Neuronal stem cell (in vitro differentiated cells): Measurements from ENCODE around the gene TNIP1.

Source experiments
- DNase-seq: peaks from one replicate; pipeline ENCODE4 v3.0.0-alpha.2; 2013; ENCODE audit warnings: low spot score
- H2AFZ ChIP-seq: one replicate; pipeline ENCODE4 v1.6.1; 2013; ENCODE audit warnings: mild to moderate bottlenecking, low read length, inconsistent platforms
- H2AK5ac ChIP-seq: 2 replicates; pipeline ENCODE4 v1.6.1; 2013; ENCODE audit warnings: low read depth, mild to moderate bottlenecking, inconsistent platforms, low read length, moderate library complexity, mixed read lengths
- H2BK120ac ChIP-seq: 2 replicates; pipeline ENCODE4 v1.6.1; 2013; ENCODE audit warnings: low read depth, mild to moderate bottlenecking, inconsistent platforms, low read length, moderate library complexity, mixed read lengths
- H2BK12ac ChIP-seq: one replicate; pipeline ENCODE4 v1.6.1; 2013; ENCODE audit warnings: low read length, inconsistent platforms
- H2BK15ac ChIP-seq: 2 replicates; pipeline ENCODE4 v1.6.1; 2013; ENCODE audit warnings: mild to moderate bottlenecking, low read length, inconsistent platforms, mixed read lengths
- H2BK5ac ChIP-seq: one replicate; pipeline ENCODE4 v1.6.1; 2013; ENCODE audit warnings: inconsistent platforms, mild to moderate bottlenecking, low read length, moderate library complexity
- H3K14ac ChIP-seq: one replicate; pipeline ENCODE4 v1.6.1; 2013; ENCODE audit warnings: low read length, inconsistent platforms
- H3K18ac ChIP-seq: 2 replicates; pipeline ENCODE4 v1.6.1; 2013; ENCODE audit warnings: low read length, inconsistent platforms
- H3K23ac ChIP-seq: 2 replicates; pipeline ENCODE4 v1.6.1; 2013; ENCODE audit warnings: low read depth, mild to moderate bottlenecking, mixed read lengths, low read length, inconsistent platforms; ENCODE audit not compliant: poor library complexity
- H3K27ac ChIP-seq: replicated peaks from 3 replicates; pipeline ENCODE4 v1.5.1; 2013; ENCODE audit warnings: low read length, inconsistent platforms
- H3K27me3 ChIP-seq, 3 experiments: 2 replicates each; pipeline ENCODE4 v1.6.1; 2013; ENCODE audit warnings: low read length in 3 of 3, mild to moderate bottlenecking in 2 of 3, inconsistent platforms in 1 of 3, low read depth in 1 of 3, mixed read lengths in 1 of 3, moderate library complexity in 1 of 3; ENCODE audit not compliant: control insufficient read depth in 3 of 3, insufficient read depth in 3 of 3
- H3K36me3 ChIP-seq, 2 donors: replicated peaks in 1 of 2; 2 replicates each; pipeline ENCODE4 v1.6.1; 2013; ENCODE audit warnings: low read length in 2 of 2; ENCODE audit not compliant: control insufficient read depth in 2 of 2, insufficient read depth in 2 of 2
- H3K4ac ChIP-seq: 2 replicates; pipeline ENCODE4 v1.6.1; 2013; ENCODE audit warnings: inconsistent platforms, mild to moderate bottlenecking, low read length, moderate library complexity
- H3K4me1 ChIP-seq, 2 donors: 1 replicate in 1 of 2; 2 replicates in 1 of 2; pipeline ENCODE4 v1.6.1; 2013; ENCODE audit warnings: low read length in 2 of 2, low read depth in 1 of 2; ENCODE audit not compliant: control insufficient read depth in 2 of 2, insufficient read depth in 1 of 2
- H3K4me2 ChIP-seq: one replicate; pipeline ENCODE4 v1.6.1; 2013; ENCODE audit warnings: mild to moderate bottlenecking, low read length, inconsistent platforms; ENCODE audit not compliant: insufficient read depth, poor library complexity, severe bottlenecking
- H3K4me3 ChIP-seq, 2 donors: 2 replicates each; pipeline ENCODE4 v1.5.1; 2013; ENCODE audit warnings: low read length in 2 of 2, mild to moderate bottlenecking in 2 of 2, inconsistent platforms in 1 of 2, moderate library complexity in 1 of 2
- H3K79me1 ChIP-seq: one replicate; pipeline ENCODE4 v1.6.1; 2013; ENCODE audit warnings: low read depth, mild to moderate bottlenecking, inconsistent platforms, low read length, moderate library complexity
- H3K9ac ChIP-seq: one replicate; pipeline ENCODE4 v1.6.1; 2013; ENCODE audit warnings: mild to moderate bottlenecking, low read depth, low read length, inconsistent platforms; ENCODE audit not compliant: poor library complexity
- H3K9me3 ChIP-seq, 2 donors: replicated peaks in 1 of 2; 2 replicates each; pipeline versions ENCODE3 to v1.6.1; 2013; ENCODE audit warnings: low read length in 2 of 2, mild to moderate bottlenecking in 2 of 2, inconsistent platforms in 1 of 2, low read depth in 1 of 2, mixed read lengths in 1 of 2, moderate library complexity in 1 of 2; ENCODE audit not compliant: control insufficient read depth in 2 of 2, insufficient read depth in 1 of 2
- H4K8ac ChIP-seq: one replicate; pipeline ENCODE4 v1.6.1; 2013; ENCODE audit warnings: low read depth, mild to moderate bottlenecking, inconsistent platforms, low read length, moderate library complexity
- H4K91ac ChIP-seq: one replicate; pipeline ENCODE4 v1.6.1; 2013; ENCODE audit warnings: low read length, low read depth, mild to moderate bottlenecking, inconsistent platforms; ENCODE audit not compliant: poor library complexity
- WGBS, 2 donors: extraction: QIAGEN DNeasy Blood & Tissue Kit; methylation state at CpG; one replicate each; pipeline ENCODE4 v1.1.7; 2013; ENCODE audit warnings: missing lambda C conversion rate in 2 of 2, mixed read lengths in 1 of 2; ENCODE audit not compliant: insufficient read length in 2 of 2, insufficient replicate concordance in 1 of 2; ENCODE audit errors: extremely low coverage in 2 of 2; 5-methylcytosine and 5-hydroxymethylcytosine counted together

The TNIP1 gene

DNA sequence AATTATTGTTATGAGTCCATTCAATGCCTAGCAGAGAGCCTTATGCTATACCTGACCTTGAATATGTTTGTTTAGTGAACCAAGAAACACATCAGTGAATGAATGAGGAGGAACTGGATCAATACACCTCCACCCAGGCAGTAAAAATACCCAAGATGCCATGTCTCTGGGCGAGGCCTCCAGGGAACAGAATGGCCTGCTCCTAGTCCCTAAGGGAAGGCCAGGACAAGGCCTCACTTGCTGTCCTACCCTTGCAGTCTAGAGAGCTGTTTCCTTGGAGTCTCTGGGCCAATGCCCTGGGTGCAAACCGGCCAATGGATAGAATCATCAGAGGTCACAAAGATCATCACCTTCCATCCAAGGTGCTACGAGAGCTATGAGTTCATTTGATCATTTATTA lies 26.1 kb downstream of the TNIP1 start:
- no CpG with 5 or more reads among the region's 3 CpGs for WGBS, 2 donors

DNA sequence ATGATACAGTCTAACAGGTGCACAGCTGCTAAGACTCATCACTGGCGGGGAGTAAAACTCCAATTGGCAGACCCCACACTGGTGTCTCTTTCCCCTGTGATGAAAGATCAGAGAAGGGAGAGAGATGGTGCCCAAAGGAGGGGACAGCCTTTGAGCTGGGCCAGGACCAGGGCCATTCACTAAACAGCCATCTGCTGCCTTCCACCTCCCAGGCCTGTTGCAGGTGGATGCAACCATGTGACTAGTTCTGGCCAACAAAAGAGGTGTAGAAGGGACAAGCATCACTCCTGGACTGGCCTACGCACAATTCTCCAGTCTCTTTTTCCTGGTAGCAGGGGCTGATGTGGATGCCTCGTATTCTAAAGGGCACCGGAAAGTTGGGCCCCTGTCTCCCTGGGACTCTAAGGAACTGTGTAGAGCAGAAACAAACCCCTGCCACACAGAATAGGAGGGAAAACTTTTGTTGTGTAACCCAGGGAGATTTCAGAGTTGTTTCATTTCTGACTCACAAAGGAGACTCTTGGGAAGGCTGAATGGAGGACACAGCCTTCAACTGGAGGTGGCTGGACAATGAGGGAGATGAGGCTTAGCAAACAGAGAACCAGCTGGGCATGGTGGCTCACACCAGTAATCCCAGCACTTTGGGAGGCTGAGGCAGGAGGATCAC lies 26.9 kb downstream of the TNIP1 start:
- WGBS, 2 donors: no CpG with 5 or more reads among the region's 4 CpGs

More for the DNA sequence above, 26.1 kb downstream of the TNIP1 start:
- Histone ChIP-seq H3K9me3 (peaks cover 0 to 2% of the 10 kb centered on the region in 2 donors), H2AK5ac (no peak overlapping the region), H3K4me1 (no peaks in the 10 kb centered on the region), H2BK5ac (no peak overlapping the region), H3K36me3 (peaks cover 2 to 13% of the 10 kb centered on the region in 2 donors), H3K4me2 (no peak overlapping the region), H2BK120ac (no peak overlapping the region), H2BK12ac (no peak overlapping the region), H4K8ac (no peak overlapping the region), H4K91ac (no peak overlapping the region), H3K23ac (no peak overlapping the region), H3K4me3 (no peak overlapping the region), H3K27ac (no peak overlapping the region), H3K18ac (no peak overlapping the region), H2BK15ac (no peak overlapping the region), H3K4ac (no peak overlapping the region), H2AFZ (no peak overlapping the region), H3K27me3 (no peaks in the 10 kb centered on the region), H3K79me1 (peaks cover 2% of the 10 kb centered on the region), H3K9ac (no peak overlapping the region), H3K14ac (no peak overlapping the region)
- DNase-seq: no peak

DNA sequence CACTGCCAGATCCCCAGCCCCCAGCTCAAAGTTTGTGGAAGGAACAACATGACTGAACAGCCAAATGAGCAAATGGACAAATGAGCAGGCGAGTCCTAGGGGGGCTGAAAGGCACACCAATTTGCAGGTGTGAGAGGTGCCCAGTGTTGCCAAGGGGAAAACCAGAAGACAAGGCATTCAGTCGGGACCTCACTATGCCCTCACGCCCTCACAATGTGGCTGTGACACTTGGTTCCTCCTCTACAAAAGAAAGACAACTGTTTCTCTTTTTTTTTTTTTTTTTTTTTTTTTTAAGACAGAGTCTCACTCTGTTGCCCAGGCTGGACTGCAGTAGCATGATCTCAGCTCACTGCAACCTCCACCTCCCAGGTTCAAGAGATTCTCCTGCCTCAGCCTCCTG lies 28.0 kb downstream of the TNIP1 start:
- Histone ChIP-seq H3K4me2 (no peak overlapping the region), H4K8ac (no peak overlapping the region), H3K79me1 (peaks cover 2% of the 10 kb centered on the region), H2AK5ac (no peak overlapping the region), H2BK120ac (no peak overlapping the region), H3K14ac (no peak overlapping the region), H3K4me3 (no peak overlapping the region), H2BK12ac (no peak overlapping the region), H2AFZ (no peak overlapping the region), H3K9me3 (peaks cover 0 to 2% of the 10 kb centered on the region in 2 donors), H3K4me1 (no peaks in the 10 kb centered on the region), H3K4ac (no peak overlapping the region), H4K91ac (no peak overlapping the region), H3K27me3 (no peaks in the 10 kb centered on the region), H3K23ac (no peak overlapping the region), H3K9ac (no peak overlapping the region), H2BK5ac (no peak overlapping the region), H3K18ac (no peak overlapping the region), H2BK15ac (no peak overlapping the region), H3K36me3 (peaks cover 8 to 24% of the 10 kb centered on the region in 2 donors), H3K27ac (no peak overlapping the region)
- no peak for DNase-seq
- WGBS, 2 donors: no CpG with 5 or more reads among the region's 3 CpGs

More for the DNA sequence above, 26.9 kb downstream of the TNIP1 start:
- no peak overlapping the region for H2BK15ac ChIP-seq
- no peak overlapping the region for H3K23ac ChIP-seq
- no peak overlapping the region for H2BK12ac ChIP-seq
- H3K27me3 ChIP-seq: no peaks in the 10 kb centered on the region
- no peak overlapping the region for H3K9ac ChIP-seq
- H4K91ac ChIP-seq: no peak overlapping the region
- H4K8ac ChIP-seq: no peak overlapping the region
- H3K4me3 ChIP-seq: no peak overlapping the region
- H3K36me3 ChIP-seq: peaks cover 5 to 16% of the 10 kb centered on the region in 2 donors
- H2AK5ac ChIP-seq: no peak overlapping the region
- peak overlapping the region; percentile 35 for H3K18ac ChIP-seq
- no peak overlapping the region for H3K14ac ChIP-seq
- no peak overlapping the region for H2BK120ac ChIP-seq
- no peaks in the 10 kb centered on the region for H3K4me1 ChIP-seq
- no peak overlapping the region for H2AFZ ChIP-seq
- H3K27ac ChIP-seq: no peak overlapping the region
- no peak overlapping the region for H2BK5ac ChIP-seq
- H3K79me1 ChIP-seq: peaks cover 2% of the 10 kb centered on the region
- DNase-seq: no peak
- no peak overlapping the region for H3K4me2 ChIP-seq
- H3K4ac ChIP-seq: no peak overlapping the region
- H3K9me3 ChIP-seq: peaks cover 0 to 2% of the 10 kb centered on the region in 2 donors

DNA sequence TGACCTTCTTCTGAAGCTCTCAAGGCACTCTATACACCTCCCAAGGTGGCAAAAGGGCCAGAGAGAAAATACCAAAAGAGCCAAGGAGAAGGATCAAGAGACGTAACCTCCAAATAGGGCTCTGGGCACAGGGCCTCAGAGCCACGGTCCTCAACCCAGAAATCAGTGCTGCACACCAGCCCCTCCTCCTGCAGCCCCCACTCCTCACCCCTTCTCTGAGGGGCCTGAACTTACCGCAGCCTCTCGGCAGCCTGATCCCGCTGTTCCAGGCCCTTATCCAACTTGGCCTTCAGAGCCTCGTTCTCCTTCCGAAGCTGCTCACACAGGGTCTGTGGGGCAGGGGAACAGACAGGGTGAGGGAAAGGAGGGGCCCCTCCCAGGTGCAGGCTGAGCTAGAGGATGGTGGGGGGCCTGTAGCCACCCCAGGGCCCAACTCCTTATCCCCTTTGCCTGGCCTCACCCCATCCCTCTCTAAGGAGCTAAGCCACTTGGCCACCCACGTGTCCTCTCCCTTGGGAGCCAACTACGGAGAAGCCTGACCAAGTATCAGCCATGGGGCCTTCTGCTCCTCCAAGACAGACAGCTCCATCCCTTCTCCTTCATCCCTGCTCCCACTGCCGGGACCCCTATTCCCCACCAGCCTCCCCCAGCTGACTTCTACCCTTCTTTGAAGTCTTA lies 28.8 kb downstream of the TNIP1 start:
- no peaks in the 10 kb centered on the region for H3K4me1 ChIP-seq
- WGBS, 2 donors: no CpG with 5 or more reads among the region's 10 CpGs
- no peak overlapping the region for H2BK5ac ChIP-seq
- no peak overlapping the region for H3K4me2 ChIP-seq
- no peak overlapping the region for H3K23ac ChIP-seq
- no peak overlapping the region for H3K4me3 ChIP-seq
- H3K27ac ChIP-seq: no peak overlapping the region
- no peak overlapping the region for H4K8ac ChIP-seq
- peaks cover 2% of the 10 kb centered on the region for H3K79me1 ChIP-seq
- H3K36me3 ChIP-seq: peaks cover 8 to 30% of the 10 kb centered on the region in 2 donors
- no peak overlapping the region for H4K91ac ChIP-seq
- peak overlapping the region; percentile 17 for H3K14ac ChIP-seq
- H2BK12ac ChIP-seq: no peak overlapping the region
- no peak overlapping the region for H2AK5ac ChIP-seq
- peaks cover 0 to 2% of the 10 kb centered on the region in 2 donors for H3K9me3 ChIP-seq
- H2AFZ ChIP-seq: no peak overlapping the region
- no peak overlapping the region for H3K9ac ChIP-seq
- H3K27me3 ChIP-seq: no peaks in the 10 kb centered on the region
- no peak overlapping the region for H3K18ac ChIP-seq
- H2BK120ac ChIP-seq: no peak overlapping the region
- no peak for DNase-seq
- no peak overlapping the region for H2BK15ac ChIP-seq
- H3K4ac ChIP-seq: no peak overlapping the region
